CD4-positive, alpha-beta T cell treated with Interleukin-12 subunit alpha and Interleukin-12 subunit beta, for 1 hour (primary cell): ENCODE results near the gene BUD31.
"Not testable (repeated sequence)": the region's sequence is repeated elsewhere in the genome, so short reads cannot be mapped to it uniquely, and the experiment has no call there.

Experiments
- DNase-seq: peaks from one replicate; pipeline ENCODE4 v3.0.0-alpha.2; 2020

BUD31 gene

GRCh38 chr7:99408379-99409191 is at the start of gene BUD31, which contains the start of gene PDAP1:
BUD31 (plus strand) TSS chr7:99408969; CDS start chr7:99411093, 2,124 bp downstream.
PDAP1 (minus strand) TSS chr7:99408597; CDS start chr7:99408548, 49 bp downstream.
- peak; percentile 97 for DNase-seq

GRCh38 chr7:99359465-99360154 is 49.2 kb upstream of the BUD31 start:
- DNase-seq, result no peak

DNA sequence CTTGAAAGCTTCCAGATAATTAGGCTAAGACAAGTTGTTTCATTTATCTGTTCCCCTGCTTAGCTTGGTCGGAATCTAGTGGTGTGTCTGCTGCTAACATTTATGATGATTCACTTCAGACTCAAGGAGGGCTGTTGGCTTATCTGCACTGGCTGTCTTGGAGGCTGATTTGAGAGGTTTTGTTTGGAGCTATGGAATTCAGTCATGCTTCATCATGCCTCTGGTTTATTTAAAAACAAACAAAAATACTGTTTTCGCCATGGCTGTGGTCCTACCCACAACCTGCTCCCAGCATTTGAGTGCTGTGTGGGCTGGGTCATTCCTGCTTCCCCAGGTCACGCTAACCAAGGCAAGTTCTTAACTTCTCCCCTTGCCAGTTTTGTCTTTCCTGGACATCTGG is 46.0 kb upstream of the BUD31 start:
- DNase-seq, result no peak

- no peak for DNase-seq
These were observed 45.5 kb upstream of the BUD31 start for GRCh38 chr7:99363286-99363685.

- peak; percentile 76 for DNase-seq
These were observed 43.2 kb upstream of the BUD31 start for GRCh38 chr7:99365318-99366141.

GRCh38 chr7:99366646-99367045 is 42.1 kb upstream of the BUD31 start:
- no peak for DNase-seq

- no peak for DNase-seq
These were observed 39.9 kb upstream of the BUD31 start for GRCh38 chr7:99368750-99369389.

GRCh38 chr7:99369767-99370391 is 38.9 kb upstream of the BUD31 start:
- no peak for DNase-seq

- no peak for DNase-seq
These were observed 37.3 kb upstream of the BUD31 start for GRCh38 chr7:99371376-99371920.

DNA sequence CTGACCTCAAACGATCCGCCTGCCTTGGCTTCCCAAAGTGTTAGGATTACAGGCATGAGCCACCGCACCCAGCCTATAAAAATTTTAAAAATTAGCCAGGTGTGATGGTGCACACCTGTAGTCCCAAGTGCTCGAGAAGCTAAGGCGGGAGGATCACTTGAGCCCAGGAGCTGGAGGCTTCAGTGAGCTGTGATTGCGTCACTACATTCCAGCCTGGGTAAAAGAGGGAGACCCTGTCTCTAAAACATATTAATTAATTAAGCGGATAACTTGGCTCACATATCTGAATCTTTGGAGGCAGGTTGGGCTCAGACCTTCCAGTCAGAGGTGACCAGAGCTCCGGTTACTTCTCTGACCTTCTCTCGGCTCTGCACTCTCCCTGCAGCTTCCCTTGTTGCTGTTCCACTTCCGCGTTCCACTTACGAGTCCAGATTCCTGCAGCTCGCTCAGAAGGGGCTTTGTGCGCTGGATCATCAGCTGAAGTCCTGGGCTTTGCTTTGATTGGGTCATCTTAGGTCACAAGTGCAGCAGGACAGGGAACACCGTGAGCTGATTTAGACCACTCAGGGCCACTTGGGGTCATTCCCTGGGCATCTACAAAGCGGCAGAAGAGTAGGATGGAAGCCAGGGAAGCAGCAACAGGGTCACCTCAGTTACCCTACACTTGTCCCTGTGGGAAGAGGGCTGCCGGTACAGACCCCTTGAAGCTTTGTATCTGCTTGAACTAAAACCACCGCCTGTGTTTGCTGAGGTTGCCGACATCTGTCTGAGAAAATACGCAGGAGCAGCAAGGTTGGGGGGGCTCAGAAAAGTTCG is 36.3 kb upstream of the BUD31 start:
- no peak for DNase-seq

DNA sequence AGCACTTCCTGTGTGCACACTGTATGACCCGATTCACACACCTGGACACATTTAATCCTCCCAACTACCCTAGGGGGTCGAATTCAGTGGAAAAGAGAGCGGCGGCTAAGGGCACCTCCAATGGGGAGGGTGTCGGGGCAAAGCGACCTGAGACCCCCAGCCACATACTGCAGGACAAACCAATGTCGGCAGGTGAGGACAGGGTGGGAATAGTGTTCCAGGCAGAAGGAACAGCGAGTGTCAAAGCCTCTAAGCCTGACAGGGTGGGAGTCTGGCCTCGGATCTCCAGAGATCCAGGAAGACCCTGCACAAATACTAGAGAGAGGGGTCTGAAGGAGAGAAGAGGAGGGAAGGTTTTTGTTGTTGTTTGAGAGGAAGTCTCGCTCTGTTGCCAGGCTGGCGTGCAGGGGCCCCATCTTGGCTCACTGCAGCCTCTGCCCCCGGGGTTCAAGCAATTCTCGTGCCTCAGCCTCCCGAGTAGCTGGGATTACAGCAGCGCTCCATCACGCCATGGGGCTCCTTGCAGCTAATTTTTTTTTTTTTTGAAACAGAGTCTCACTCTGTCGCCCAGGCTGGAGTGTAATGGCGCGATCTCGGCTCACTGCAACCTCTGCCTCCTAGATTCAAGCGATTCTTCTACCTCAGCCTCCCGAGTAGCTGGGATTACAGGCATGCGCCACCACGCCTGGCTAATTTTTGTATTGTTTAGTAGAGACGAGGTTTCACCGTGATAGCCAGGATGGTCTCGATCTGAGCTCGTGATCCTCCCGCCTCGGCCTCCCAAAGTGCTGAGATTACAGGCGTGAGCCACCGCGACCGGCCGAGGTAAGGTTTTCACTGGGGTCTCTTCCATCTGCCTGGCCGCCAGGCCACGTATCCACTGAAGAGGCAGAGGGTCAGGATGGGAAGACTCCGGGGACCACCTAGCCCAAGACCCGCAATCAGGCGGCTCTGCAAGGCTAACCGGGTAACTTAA is 35.4 kb upstream of the BUD31 start:
- no peak for DNase-seq

DNA sequence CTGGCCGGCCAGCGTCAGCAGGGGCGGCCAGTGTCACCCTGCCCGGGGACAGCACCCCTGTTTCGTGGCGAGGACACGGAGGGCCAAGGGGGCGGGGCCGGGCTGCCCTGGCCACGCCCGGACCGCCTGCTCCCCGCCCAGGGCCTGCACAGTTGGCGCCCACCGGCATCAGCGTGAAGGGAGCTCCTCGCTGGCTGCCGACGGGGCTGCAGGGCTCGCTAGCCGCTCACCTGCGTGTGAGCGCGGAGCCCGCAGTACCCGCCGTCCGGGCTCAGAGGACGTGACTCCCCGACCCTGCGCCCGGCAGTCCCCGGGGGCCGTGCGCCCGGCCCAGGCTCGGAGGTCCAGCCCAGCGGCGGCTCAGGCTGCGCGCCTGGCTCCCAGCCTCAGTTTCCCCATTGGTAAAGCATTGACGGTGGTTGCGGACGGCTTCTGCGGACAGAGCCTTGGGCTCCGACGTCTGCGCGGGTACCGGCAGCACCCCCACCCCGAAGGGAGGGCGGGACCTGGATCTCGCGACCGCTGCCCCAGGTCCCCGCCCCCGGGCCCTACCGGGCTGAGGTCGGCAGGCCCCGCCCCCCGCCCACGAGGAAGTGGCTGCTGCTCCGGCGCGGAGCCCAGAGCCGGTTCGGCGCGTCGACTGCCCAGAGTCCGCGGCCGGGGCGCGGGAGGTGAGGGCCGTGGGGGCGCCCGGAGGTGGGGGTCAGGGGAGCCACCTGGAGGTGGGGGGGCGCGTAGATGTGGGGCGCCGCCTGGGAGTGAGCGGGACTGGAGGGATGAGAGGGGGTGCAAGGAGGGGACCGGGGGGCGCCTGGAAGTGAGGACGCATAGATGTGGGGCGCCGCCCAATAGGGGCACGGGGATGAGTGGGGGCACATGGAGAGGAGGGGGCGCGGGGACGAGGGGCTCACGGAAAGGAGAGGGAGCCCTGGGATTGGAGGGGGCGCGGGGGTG is 34.4 kb upstream of the BUD31 start, which contains the start of gene ARPC1B:
Gene ARPC1B (plus strand): TSS at position 620 of the 954 bp plus-strand sequence. CDS start 10,985 bp downstream, outside the sequence.
- peak; percentile 88 for DNase-seq

GRCh38 chr7:99375070-99375807 is 33.5 kb upstream of the BUD31 start:
- DNase-seq, result peak; percentile 72

GRCh38 chr7:99379043-99379577 is 29.7 kb upstream of the BUD31 start:
- DNase-seq, result peak; percentile 77

- DNase-seq, result not testable (repeated sequence)
These were observed 29.1 kb upstream of the BUD31 start for GRCh38 chr7:99379693-99380031.

DNA sequence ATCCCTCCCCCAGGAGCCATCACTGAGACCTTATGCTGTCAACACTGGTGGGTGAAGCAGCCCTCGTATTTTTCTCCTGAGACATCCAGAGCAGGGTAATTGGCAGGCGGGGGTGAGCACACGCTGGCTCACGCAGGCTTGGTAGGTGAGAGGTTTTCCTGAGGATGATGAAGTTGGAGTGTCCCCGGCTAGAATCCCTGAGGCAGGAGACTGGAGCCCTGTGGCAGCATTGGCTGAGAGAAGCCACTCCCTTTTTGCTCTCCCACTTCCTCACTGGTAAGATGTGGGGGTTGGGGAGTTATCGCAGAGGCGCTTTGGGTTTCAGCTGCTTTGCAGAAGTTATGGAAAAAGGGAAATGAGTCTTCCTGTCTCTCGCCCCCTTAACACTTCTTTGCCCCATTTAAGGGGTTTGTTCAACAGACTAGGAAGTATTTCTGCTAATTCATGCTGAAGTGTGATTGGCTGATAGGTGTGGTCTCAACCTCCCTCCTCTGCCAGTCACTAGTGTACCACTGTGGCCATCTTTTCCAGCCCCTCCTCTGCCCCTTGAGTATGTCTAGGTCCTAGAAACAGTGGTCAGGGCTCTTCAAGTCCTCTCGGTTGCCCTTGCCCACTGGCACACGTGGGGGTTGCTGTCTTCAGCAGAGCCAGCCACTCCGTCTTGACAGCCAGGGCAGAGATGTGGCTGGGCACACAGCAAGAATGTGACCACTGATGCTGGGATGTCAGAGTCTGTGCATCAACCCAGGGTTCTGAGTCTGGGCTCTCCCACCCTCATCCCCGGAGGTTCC is 28.5 kb upstream of the BUD31 start:
- peak; percentile 63 for DNase-seq
